Measurements from ENCODE around the gene RGS6.

The RGS6 gene

GRCh38 chr14:72451054-72451972 lies 519.1 kb downstream of the RGS6 start:
- H3K4me3 ChIP-seq (ENCODE audit: low read length), result no peak overlapping the region
- H3K36me3 ChIP-seq (ENCODE audit: insufficient read depth, low read depth, low read length), result no peaks in the 10 kb centered on the region
- no peaks in the 10 kb centered on the region for H3K4me1 ChIP-seq (ENCODE audit: insufficient read depth, low read length)
- no peak overlapping the region for H3K9ac ChIP-seq (ENCODE audit: low read depth, low read length)
- H3K27ac ChIP-seq (ENCODE audit: low read length), result no peak overlapping the region
- no peaks in the 10 kb centered on the region for H3K27me3 ChIP-seq (ENCODE audit: insufficient read depth, low read length)
- no peaks in the 10 kb centered on the region for H3K9me3 ChIP-seq (ENCODE audit: insufficient read depth, low read depth, low read length)

DNA sequence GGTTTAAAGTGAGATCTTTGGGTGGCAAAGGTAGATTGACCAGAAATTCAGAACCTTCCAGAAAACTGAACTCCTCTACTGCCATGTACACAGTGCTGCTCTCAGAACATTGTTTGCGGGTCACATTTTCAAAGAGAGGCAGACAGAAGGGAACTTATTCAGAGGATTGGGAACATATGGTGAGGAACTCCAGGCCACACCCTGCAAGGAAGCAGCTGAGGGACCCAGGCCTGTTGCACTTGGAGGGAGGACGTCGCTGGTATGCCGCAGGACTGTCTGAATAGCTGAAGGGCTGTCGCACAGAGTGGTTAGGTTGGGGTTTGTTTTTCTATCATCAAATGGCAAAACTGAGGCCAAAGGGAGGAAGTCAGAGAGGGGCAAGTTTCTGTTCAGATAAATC lies 520.5 kb downstream of the RGS6 start:
- no peak overlapping the region for H3K9ac ChIP-seq (ENCODE audit: low read depth, low read length)

DNA sequence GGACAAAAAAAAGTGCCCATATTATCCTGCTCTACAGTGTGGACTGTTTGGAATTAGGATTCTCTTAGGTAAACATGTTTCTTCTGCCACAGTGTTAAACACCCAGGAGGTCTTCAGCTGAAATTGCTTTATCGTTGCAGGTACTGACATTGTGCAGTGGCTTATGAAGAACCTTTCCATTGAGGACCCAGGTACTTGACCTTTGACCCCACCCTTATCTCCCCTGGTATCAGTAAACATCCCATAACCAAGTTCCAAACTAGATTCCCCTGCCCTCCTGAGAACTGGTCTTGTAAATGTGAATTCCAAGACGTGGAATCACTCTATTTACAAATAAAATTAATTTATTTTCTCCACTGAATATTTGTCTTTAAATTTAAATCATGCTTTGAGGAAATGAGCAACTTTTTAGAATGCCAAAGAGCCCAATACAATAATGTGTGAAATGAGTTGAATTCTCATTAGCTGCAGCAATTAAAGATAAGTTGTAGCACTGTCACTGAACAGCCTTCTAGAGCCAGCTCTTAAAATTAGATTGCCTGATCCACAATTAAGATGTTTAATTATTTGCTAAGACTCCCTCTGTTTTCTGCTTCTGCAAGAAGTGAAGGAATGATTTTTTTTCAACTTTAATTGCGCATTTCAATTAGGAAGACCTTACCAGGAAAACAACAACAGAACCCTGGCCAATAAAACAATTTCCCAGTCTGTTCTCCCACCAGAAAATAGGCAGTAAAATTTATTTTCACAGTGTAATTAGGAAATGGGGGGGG lies 522.3 kb downstream of the RGS6 start:
- Histone ChIP-seq H3K4me1 (ENCODE audit: insufficient read depth, low read length) (no peaks in the 10 kb centered on the region), H3K9ac (ENCODE audit: low read depth, low read length) (no peak overlapping the region), H3K27ac (ENCODE audit: low read length) (no peak overlapping the region), H3K27me3 (ENCODE audit: insufficient read depth, low read length) (no peaks in the 10 kb centered on the region), H3K36me3 (ENCODE audit: insufficient read depth, low read depth, low read length) (no peaks in the 10 kb centered on the region), H3K4me3 (ENCODE audit: low read length) (no peak overlapping the region), H3K9me3 (ENCODE audit: insufficient read depth, low read depth, low read length) (no peaks in the 10 kb centered on the region)

More for the DNA sequence above, 520.5 kb downstream of the RGS6 start:
- Histone ChIP-seq H3K4me1 (ENCODE audit: insufficient read depth, low read length) (no peaks in the 10 kb centered on the region), H3K27me3 (ENCODE audit: insufficient read depth, low read length) (no peaks in the 10 kb centered on the region), H3K9me3 (ENCODE audit: insufficient read depth, low read depth, low read length) (no peaks in the 10 kb centered on the region), H3K36me3 (ENCODE audit: insufficient read depth, low read depth, low read length) (no peaks in the 10 kb centered on the region), H3K27ac (ENCODE audit: low read length) (no peak overlapping the region), H3K4me3 (ENCODE audit: low read length) (no peak overlapping the region)

DNA sequence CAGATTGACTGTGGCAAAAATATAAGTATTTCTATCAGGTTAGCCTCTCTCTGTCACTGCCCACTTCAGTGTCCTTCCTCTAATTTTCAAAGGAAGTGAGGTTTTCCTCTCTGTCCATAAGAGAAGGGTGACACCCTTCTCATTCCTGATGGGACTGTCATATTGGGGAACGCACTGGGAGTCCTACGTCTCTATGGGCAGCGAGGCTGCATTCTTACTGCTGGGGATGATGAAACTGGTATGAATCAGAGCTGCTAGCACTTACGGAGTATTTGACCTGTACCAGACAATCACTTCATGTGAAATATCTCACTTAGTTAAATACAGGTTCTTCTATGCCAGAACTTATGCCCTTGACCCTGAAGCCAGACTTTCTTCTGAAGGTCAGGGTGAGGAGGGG lies 525.4 kb downstream of the RGS6 start:
- H3K4me1 ChIP-seq (ENCODE audit: insufficient read depth, low read length), result no peaks in the 10 kb centered on the region
- H3K27me3 ChIP-seq (ENCODE audit: insufficient read depth, low read length), result no peaks in the 10 kb centered on the region

GRCh38 chr14:72462056-72462455 lies 529.8 kb downstream of the RGS6 start:
- H3K4me3 ChIP-seq (ENCODE audit: low read length), result no peak overlapping the region
- H3K36me3 ChIP-seq (ENCODE audit: insufficient read depth, low read depth, low read length), result no peaks in the 10 kb centered on the region
- no peak overlapping the region for H3K27ac ChIP-seq (ENCODE audit: low read length)
- no peaks in the 10 kb centered on the region for H3K27me3 ChIP-seq (ENCODE audit: insufficient read depth, low read length)
- H3K9ac ChIP-seq (ENCODE audit: low read depth, low read length), result no peak overlapping the region
- peaks cover 10% of the 10 kb centered on the region for H3K9me3 ChIP-seq (ENCODE audit: insufficient read depth, low read depth, low read length)
- H3K4me1 ChIP-seq (ENCODE audit: insufficient read depth, low read length), result no peaks in the 10 kb centered on the region

More for the DNA sequence above, 525.4 kb downstream of the RGS6 start:
- Histone ChIP-seq H3K27ac (ENCODE audit: low read length) (no peak overlapping the region), H3K9me3 (ENCODE audit: insufficient read depth, low read depth, low read length) (no peaks in the 10 kb centered on the region), H3K4me3 (ENCODE audit: low read length) (no peak overlapping the region), H3K36me3 (ENCODE audit: insufficient read depth, low read depth, low read length) (no peaks in the 10 kb centered on the region), H3K9ac (ENCODE audit: low read depth, low read length) (no peak overlapping the region)

GRCh38 chr14:72463291-72463866 lies 531.1 kb downstream of the RGS6 start:
- peaks cover 10% of the 10 kb centered on the region for H3K9me3 ChIP-seq (ENCODE audit: insufficient read depth, low read depth, low read length)
- H3K4me1 ChIP-seq (ENCODE audit: insufficient read depth, low read length), result no peaks in the 10 kb centered on the region
- no peak overlapping the region for H3K4me3 ChIP-seq (ENCODE audit: low read length)
- H3K27me3 ChIP-seq (ENCODE audit: insufficient read depth, low read length), result no peaks in the 10 kb centered on the region
- no peak overlapping the region for H3K27ac ChIP-seq (ENCODE audit: low read length)
- H3K36me3 ChIP-seq (ENCODE audit: insufficient read depth, low read depth, low read length), result no peaks in the 10 kb centered on the region
- no peak overlapping the region for H3K9ac ChIP-seq (ENCODE audit: low read depth, low read length)

DNA sequence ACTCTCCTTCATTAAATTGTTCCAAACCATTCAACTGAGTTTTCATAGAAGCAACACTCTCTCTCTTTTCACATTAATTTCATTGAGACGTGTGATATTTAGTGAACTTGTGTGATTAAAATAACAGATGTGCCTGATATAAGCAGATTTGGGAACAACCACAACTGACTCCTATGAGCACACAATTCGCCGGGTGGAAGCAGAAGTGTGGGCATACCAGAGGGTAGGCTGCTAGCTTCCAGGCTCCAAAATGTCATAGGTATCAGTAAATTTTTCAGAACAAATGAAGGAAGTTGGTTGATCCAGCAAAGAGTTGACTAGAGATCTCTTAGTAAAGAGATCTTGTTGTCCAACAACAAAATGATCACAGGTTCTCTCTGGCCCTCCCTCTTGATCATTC lies 532.0 kb downstream of the RGS6 start:
- no peaks in the 10 kb centered on the region for H3K4me1 ChIP-seq (ENCODE audit: insufficient read depth, low read length)
- H3K9me3 ChIP-seq (ENCODE audit: insufficient read depth, low read depth, low read length), result peaks cover 10% of the 10 kb centered on the region
- no peak overlapping the region for H3K9ac ChIP-seq (ENCODE audit: low read depth, low read length)
- H3K27me3 ChIP-seq (ENCODE audit: insufficient read depth, low read length), result no peaks in the 10 kb centered on the region
- no peak overlapping the region for H3K4me3 ChIP-seq (ENCODE audit: low read length)
- H3K27ac ChIP-seq (ENCODE audit: low read length), result no peak overlapping the region
- H3K36me3 ChIP-seq (ENCODE audit: insufficient read depth, low read depth, low read length), result no peaks in the 10 kb centered on the region

- no peak overlapping the region for H3K4me3 ChIP-seq (ENCODE audit: low read length)
- H3K36me3 ChIP-seq (ENCODE audit: insufficient read depth, low read depth, low read length), result no peaks in the 10 kb centered on the region
- no peak overlapping the region for H3K27ac ChIP-seq (ENCODE audit: low read length)
- H3K9me3 ChIP-seq (ENCODE audit: insufficient read depth, low read depth, low read length), result peaks cover 10% of the 10 kb centered on the region
- no peaks in the 10 kb centered on the region for H3K27me3 ChIP-seq (ENCODE audit: insufficient read depth, low read length)
- no peaks in the 10 kb centered on the region for H3K4me1 ChIP-seq (ENCODE audit: insufficient read depth, low read length)
- H3K9ac ChIP-seq (ENCODE audit: low read depth, low read length), result no peak overlapping the region
Observed at GRCh38 chr14:72466325-72466724, 534.1 kb downstream of the RGS6 start.

- H3K27ac ChIP-seq (ENCODE audit: low read length), result no peak overlapping the region
- H3K36me3 ChIP-seq (ENCODE audit: insufficient read depth, low read depth, low read length), result no peaks in the 10 kb centered on the region
- no peaks in the 10 kb centered on the region for H3K4me1 ChIP-seq (ENCODE audit: insufficient read depth, low read length)
- no peaks in the 10 kb centered on the region for H3K27me3 ChIP-seq (ENCODE audit: insufficient read depth, low read length)
- H3K9me3 ChIP-seq (ENCODE audit: insufficient read depth, low read depth, low read length), result peaks cover 2% of the 10 kb centered on the region
- H3K9ac ChIP-seq (ENCODE audit: low read depth, low read length), result no peak overlapping the region
- H3K4me3 ChIP-seq (ENCODE audit: low read length), result no peak overlapping the region
Observed at GRCh38 chr14:72471346-72471745, 539.1 kb downstream of the RGS6 start.

GRCh38 chr14:72472845-72473244 lies 540.6 kb downstream of the RGS6 start:
- Histone ChIP-seq H3K36me3 (ENCODE audit: insufficient read depth, low read depth, low read length) (no peaks in the 10 kb centered on the region), H3K4me1 (ENCODE audit: insufficient read depth, low read length) (no peaks in the 10 kb centered on the region), H3K9me3 (ENCODE audit: insufficient read depth, low read depth, low read length) (no peaks in the 10 kb centered on the region), H3K9ac (ENCODE audit: low read depth, low read length) (no peak overlapping the region), H3K4me3 (ENCODE audit: low read length) (no peak overlapping the region), H3K27me3 (ENCODE audit: insufficient read depth, low read length) (no peaks in the 10 kb centered on the region), H3K27ac (ENCODE audit: low read length) (no peak overlapping the region)

GRCh38 chr14:72476657-72477499 lies 544.6 kb downstream of the RGS6 start:
- H3K9me3 ChIP-seq (ENCODE audit: insufficient read depth, low read depth, low read length), result no peaks in the 10 kb centered on the region
- H3K4me1 ChIP-seq (ENCODE audit: insufficient read depth, low read length), result peaks cover 8% of the 10 kb centered on the region
- H3K9ac ChIP-seq (ENCODE audit: low read depth, low read length), result no peak overlapping the region
- H3K4me3 ChIP-seq (ENCODE audit: low read length), result no peak overlapping the region
- H3K36me3 ChIP-seq (ENCODE audit: insufficient read depth, low read depth, low read length), result no peaks in the 10 kb centered on the region
- no peaks in the 10 kb centered on the region for H3K27me3 ChIP-seq (ENCODE audit: insufficient read depth, low read length)
- no peak overlapping the region for H3K27ac ChIP-seq (ENCODE audit: low read length)

Data from iPS-20b (cell line).